H1 (cell line): ENCODE data around the gene UBR1. TPM values are rescaled to one million over a fixed set of nuclear protein-coding genes. Genes with fewer than 3 reads are reported as not detected.

Experiments used
- BACH1 ChIP-seq: IDR thresholded peaks from 2 replicates; pipeline ENCODE4 v1.6.1; 2012; ENCODE audit warnings: low read length, improper control_type of control experiment
- CBX5 ChIP-seq: fragments of 300-800, 300-1000 bp; sonication (generic); IDR thresholded peaks from 2 replicates; pipeline ENCODE4 v1.7.1; 2016; ENCODE audit warnings: antibody characterized with exemption, low read length, low read depth
- CHD7 ChIP-seq: fragments of 300-600 bp; sonication (generic); IDR thresholded peaks from 2 replicates; pipeline ENCODE4 v1.7.1; 2012; ENCODE audit warnings: low read length, moderate library complexity, mild to moderate bottlenecking, inconsistent platforms; ENCODE audit not compliant: insufficient replicate concordance
- E2F6 ChIP-seq: IDR thresholded peaks from 2 replicates; pipeline ENCODE4 v1.6.1; 2012; ENCODE audit warnings: inconsistent platforms
- JUND ChIP-seq: IDR thresholded peaks from 2 replicates; pipeline ENCODE4 v1.6.1; 2011; ENCODE audit warnings: mild to moderate bottlenecking, improper control_type of control experiment, low read length
- KDM4A ChIP-seq: IDR thresholded peaks from one replicate; pipeline ENCODE4 v1.7.1; 2012; ENCODE audit warnings: low read depth, mild to moderate bottlenecking, moderate library complexity, low read length, inconsistent platforms; ENCODE audit not compliant: severe bottlenecking
- POLR2AphosphoS5 ChIP-seq: IDR thresholded peaks from 2 replicates; pipeline ENCODE4 v1.6.1; 2011; ENCODE audit warnings: low read depth, low read length
- RXRA ChIP-seq: IDR thresholded peaks from 2 replicates; pipeline ENCODE4 v1.6.1; 2011; ENCODE audit warnings: low read depth, mild to moderate bottlenecking, low read length, moderate library complexity; ENCODE audit not compliant: insufficient read depth
- SP2 ChIP-seq: IDR thresholded peaks from 2 replicates; pipeline ENCODE4 v1.6.1; 2012; ENCODE audit warnings: mild to moderate bottlenecking, low read length, inconsistent platforms
- SUZ12 ChIP-seq: fragments of 200-600 bp; sonication (generic); IDR thresholded peaks from 2 replicates; pipeline ENCODE4 v1.6.1; 2012; ENCODE audit warnings: mild to moderate bottlenecking, inconsistent platforms, low read length, moderate library complexity, mixed read lengths
- polyA plus RNA-seq, 7 experiments: library from polyadenylated mRNA; depleted of rRNA in 3 of 7; stranded (reverse) in 5 of 7; unstranded in 2 of 7; fragments of >200 nt in 5 of 7; fragments of 200-250 nt in 2 of 7; gene quantifications; 1 replicate in 5 of 7; 2 replicates in 1 of 7; 4 replicates in 1 of 7; pipeline versions ENCODE4 v1.2.1 to v1.2.3, GENCODE V29; 2011 to 2013; ENCODE audit warnings: missing spikeins in 2 of 7, mixed read lengths in 2 of 7
- total RNA-seq: library from RNA; stranded (reverse); fragmentation: NEBNext Ultra II Directional; extraction: Animal tissue kit (Norgen Biotek cat#: 25700); gene quantifications from 2 replicates; pipeline ENCODE4 v1.2.1, GENCODE V29; 2021

Gene UBR1
- total and polyA plus RNA-seq, 2 of the 8 experiments (the other 6 are each of a cell fraction or from before 2014, with no cell fraction given) = 3.7 to 18.7 TPM

- TF ChIP-seq CHD7 (no peak), BACH1 (peak; percentile 84), POLR2AphosphoS5 (no peak), SP2 (peak; percentile 92), RXRA (no peak), E2F6 (no peak), JUND (no peak), CBX5 (no peak), SUZ12 (no peak), KDM4A (peak; percentile 56)
Measured at GRCh38 chr15:42920519-42921341, 185.1 kb downstream of the UBR1 start, which contains the start of gene TTBK2 (continued).
